Activated CD8-positive, alpha-beta T cell treated with anti-CD3 and anti-CD28 coated beads for 36 hours (primary cell): ENCODE measurements around the gene CAB39. TPM values are rescaled to one million over a fixed set of nuclear protein-coding genes. Genes with fewer than 3 reads are reported as not detected.

Experiments
- ATAC-seq: fragments of 200-7000 bp; cut with Tn5 transposase; one replicate; pipeline ENCODE4 v1.10.0; 2021; ENCODE audit warnings: mild to moderate bottlenecking, moderate library complexity
- CTCF ChIA-PET: fragments of 350-600 bp; sonication (Branson Sonifier 250); formaldehyde crosslinking; loops from one replicate; lab custom pipeline; 2021; ENCODE audit warnings: antibody characterized with exemption; lab: Charles Lee
- POLR2A ChIA-PET: fragments of 350-600 bp; sonication (Branson Sonifier 250); formaldehyde crosslinking; loops from one replicate; lab custom pipeline; 2021; ENCODE audit warnings: antibody characterized with exemption; lab: Charles Lee
- DNase-seq: peaks from one replicate; pipeline ENCODE4 v3.0.0-alpha.2; 2020
- H3K27ac Mint-ChIP-seq: one replicate; pipeline ENCODE4 v1.8.0; 2021; ENCODE audit warnings: mild to moderate bottlenecking, mixed read lengths
- H3K27me3 Mint-ChIP-seq: one replicate; pipeline ENCODE4 v1.8.0; 2021; ENCODE audit warnings: mixed read lengths
- H3K36me3 Mint-ChIP-seq: one replicate; pipeline ENCODE4 v1.8.0; 2021; ENCODE audit warnings: low read depth, mixed read lengths
- H3K4me1 Mint-ChIP-seq: one replicate; pipeline ENCODE4 v1.8.0; 2021; ENCODE audit warnings: low read depth, mixed read lengths
- H3K4me3 Mint-ChIP-seq: one replicate; pipeline ENCODE4 v1.8.0; 2021; ENCODE audit warnings: mild to moderate bottlenecking, moderate library complexity, mixed read lengths
- H3K9me3 Mint-ChIP-seq: one replicate; pipeline ENCODE4 v1.8.0; 2021; ENCODE audit warnings: mixed read lengths
- CTCF ChIP-seq: fragments of 200-600 bp; IDR thresholded peaks from one replicate; pipeline ENCODE4 v1.8.0; 2022; ENCODE audit warnings: antibody characterized with exemption, mild to moderate bottlenecking
- intact Hi-C: fragments of 100-400 bp; cut with micrococcal nuclease; formaldehyde crosslinking; loops from one replicate; pipeline ENCODE4 v1.10.0; 2022
- total RNA-seq, 2 experiments: library from RNA; stranded (reverse); gene quantifications; one replicate each; pipeline ENCODE4 v1.2.3, GENCODE V29; 2021

The CAB39 gene
- total RNA-seq, 2 experiments from 2014 or later: 119 to 120 TPM

GRCh38 chr2:230767862-230768388 is 55.3 kb downstream of the CAB39 start:
- DNase-seq (no peak), ATAC-seq (no peak)
- Mint-ChIP-seq H3K36me3 (peaks cover 73% of the 10 kb centered on the region), H3K27ac (peak overlapping the region; percentile 44), H3K4me3 (no peak overlapping the region), H3K9me3 (no peaks in the 10 kb centered on the region), H3K27me3 (no peaks in the 10 kb centered on the region), H3K4me1 (peaks cover 76% of the 10 kb centered on the region)
- no peak for TF ChIP-seq CTCF
- intact Hi-C loops: no loop called here
- ChIA-PET POLR2A (interaction anchor here (1.2 to 1.5 kb wide), 2 partner anchors 26 to 31 kb away, joined by 4 to 5 read pairs; no protein-coding TSS in a partner anchor), CTCF (interaction anchor here (1.0 to 2.6 kb wide), 4 partner anchors 10 to 443 kb away, joined by 3 to 10 read pairs (median 3); no protein-coding TSS in a partner anchor)

DNA sequence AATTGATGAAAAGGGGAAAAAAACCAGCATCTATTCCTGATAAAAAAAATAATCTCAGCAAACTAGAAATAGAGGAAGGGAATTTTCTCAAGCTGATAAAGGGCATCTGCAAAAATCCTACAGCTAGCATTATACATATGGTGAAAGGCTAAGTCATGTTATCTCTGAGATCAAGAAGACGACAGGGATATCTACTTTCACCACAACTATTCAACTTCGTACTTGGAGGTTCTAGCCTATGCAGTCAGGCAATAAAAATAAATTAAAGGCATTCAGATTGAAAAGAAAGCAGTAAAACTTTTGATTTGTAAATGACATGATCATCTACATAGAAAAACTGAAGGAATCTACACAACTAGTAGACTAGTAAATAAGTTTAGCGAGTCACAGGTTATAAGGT is 58.2 kb downstream of the CAB39 start:
- ATAC-seq: no peak
- Mint-ChIP-seq H3K27ac (no peak overlapping the region), H3K9me3 (no peaks in the 10 kb centered on the region), H3K4me1 (peaks cover 89% of the 10 kb centered on the region), H3K36me3 (peaks cover 81% of the 10 kb centered on the region), H3K27me3 (no peaks in the 10 kb centered on the region), H3K4me3 (no peak overlapping the region)
- no peak for DNase-seq
- TF ChIP-seq CTCF: no peak
- intact Hi-C loops: no loop called here
- ChIA-PET POLR2A (no interaction called here), CTCF (interaction anchor here (1.0 kb wide), 2 partner anchors 9 to 28 kb away, joined by 3 read pairs; no protein-coding TSS in a partner anchor)

GRCh38 chr2:230772156-230772555 is 59.5 kb downstream of the CAB39 start:
- H3K9me3 Mint-ChIP-seq: no peaks in the 10 kb centered on the region
- TF ChIP-seq CTCF: no peak
- no peak overlapping the region for H3K27ac Mint-ChIP-seq
- ChIA-PET POLR2A (interaction anchor here (1.6 kb wide), 1 partner anchor 9 kb away, joined by 4 read pairs; no protein-coding TSS in a partner anchor), CTCF (interaction anchor here (1.0 to 1.4 kb wide), 3 partner anchors 10 to 127 kb away, joined by 4 to 7 read pairs (median 5); no protein-coding TSS in a partner anchor)
- peaks cover 88% of the 10 kb centered on the region for H3K4me1 Mint-ChIP-seq
- ATAC-seq (no peak), DNase-seq (no peak)
- H3K36me3 Mint-ChIP-seq: peaks cover 80% of the 10 kb centered on the region
- H3K27me3 Mint-ChIP-seq: no peaks in the 10 kb centered on the region
- no peak overlapping the region for H3K4me3 Mint-ChIP-seq
- intact Hi-C loops: no loop called here

DNA sequence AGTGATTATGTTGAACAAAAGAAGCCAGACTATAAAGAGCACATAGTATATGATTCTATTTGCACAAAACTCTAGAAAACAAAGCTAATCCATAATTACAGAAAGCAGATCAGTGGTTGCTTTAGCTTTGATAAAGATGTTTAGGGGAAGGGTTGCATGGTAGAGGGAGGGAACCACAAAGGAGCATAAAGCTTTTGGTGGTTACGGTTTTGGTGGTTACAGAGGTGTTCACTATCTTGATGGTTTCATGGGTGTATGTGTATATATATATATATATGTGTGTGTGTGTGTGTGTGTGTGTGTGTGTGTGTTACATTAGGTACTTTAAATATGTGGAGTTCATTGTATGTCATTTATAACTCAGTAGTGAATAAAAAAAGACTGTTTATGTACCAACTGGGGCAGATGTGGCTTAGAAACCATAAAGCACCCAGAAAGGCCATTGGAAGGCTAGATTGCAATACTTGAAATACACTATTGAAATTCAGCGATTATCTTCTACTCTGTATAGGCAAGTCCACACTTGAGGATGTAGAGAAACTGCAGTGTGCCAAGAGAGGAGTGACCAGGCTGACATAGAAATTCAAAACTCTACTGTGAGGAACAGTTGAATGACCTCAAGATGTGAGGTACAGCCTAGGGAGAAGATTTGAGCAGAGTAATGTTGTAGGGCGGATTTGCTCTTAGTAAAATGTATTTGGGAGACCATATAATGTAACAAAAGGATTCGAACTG is 60.6 kb downstream of the CAB39 start:
- TF ChIP-seq CTCF: no peak
- Mint-ChIP-seq H3K27ac (peak overlapping the region; percentile 21), H3K9me3 (no peaks in the 10 kb centered on the region), H3K36me3 (peaks cover 77% of the 10 kb centered on the region), H3K4me3 (no peak overlapping the region), H3K4me1 (peaks cover 85% of the 10 kb centered on the region), H3K27me3 (no peaks in the 10 kb centered on the region)
- ChIA-PET POLR2A (interaction anchor here (1.6 kb wide), 1 partner anchor 8 kb away, joined by 4 read pairs; no protein-coding TSS in a partner anchor), CTCF (interaction anchor here (0.6 to 4.3 kb wide), 4 partner anchors 8 to 128 kb away, joined by 3 to 13 read pairs (median 6); no protein-coding TSS in a partner anchor)
- intact Hi-C loops: no loop called here
- peak; percentile 54 for ATAC-seq
- no peak for DNase-seq
